Stomach (tissue), 9 donors: ENCODE measurements around the gene CELF2. TPM values are rescaled to one million over a fixed set of nuclear protein-coding genes. Genes with fewer than 3 reads are reported as not detected.
A peak's percentile ranks its signal among the peaks of the same experiment; 100 is the strongest.

Experiments used
- DNase-seq, 2 donors: peaks; one replicate each; pipeline versions ENCODE4 v3.0.0 to v3.0.0-alpha.2; 2013 to 2019
- H3K27ac ChIP-seq, 5 donors: fragments of 200-600 bp in 4 of 5; sonication (generic) in 4 of 5; one replicate each; pipeline ENCODE4 v1.5.1; 2013 to 2019; ENCODE audit warnings: mild to moderate bottlenecking in 1 of 5, moderate library complexity in 1 of 5
- H3K27me3 ChIP-seq, 3 donors: fragments of 200-600 bp; sonication (generic); one replicate each; pipeline ENCODE4 v1.5.1; 2017 to 2019; ENCODE audit warnings: mixed run types in 1 of 3
- H3K36me3 ChIP-seq, 4 donors: fragments of 200-600 bp; sonication (generic); 1 replicate in 3 of 4; 2 replicates in 1 of 4; pipeline ENCODE4 v1.5.1; 2016 to 2019
- H3K4me1 ChIP-seq, 4 donors: fragments of 200-600 bp; sonication (generic); one replicate each; pipeline ENCODE4 v1.5.1; 2016 to 2019
- H3K4me3 ChIP-seq, 4 donors: fragments of 200-600 bp; sonication (generic) in 3 of 4; one replicate each; pipeline ENCODE4 v1.5.1; 2016 to 2019; ENCODE audit warnings: mild to moderate bottlenecking in 1 of 4
- H3K9me3 ChIP-seq, 4 donors: fragments of 200-600 bp; sonication (generic); one replicate each; pipeline ENCODE4 v1.5.1; 2016 to 2019
- EP300 ChIP-seq: sonication (generic); formaldehyde crosslinking; IDR thresholded peaks from one replicate; pipeline ENCODE4 v1.6.1; 2017; ENCODE audit warnings: antibody characterized with exemption
- POLR2A ChIP-seq, 4 donors: fragments of 450-650 bp; IDR thresholded peaks; one replicate each; pipeline ENCODE4 v1.6.1; 2016; ENCODE audit warnings: antibody characterized with exemption in 4 of 4, control low read depth in 2 of 4, mild to moderate bottlenecking in 1 of 4, moderate library complexity in 1 of 4
- POLR2AphosphoS5 ChIP-seq, 3 donors: sonication (generic); formaldehyde crosslinking; IDR thresholded peaks; one replicate each; pipeline ENCODE4 v1.6.1; 2016; ENCODE audit warnings: antibody characterized with exemption in 3 of 3
- WGBS, 5 donors: extraction: QIAGEN DNeasy Blood & Tissue Kit in 3 of 5; methylation state at CpG; one replicate each; pipeline versions ENCODE4 v1.1.5 to v1.1.7; 2013 to 2018; 5-methylcytosine and 5-hydroxymethylcytosine counted together
- intact Hi-C: fragments of 100-400 bp; cut with DNase I; formaldehyde crosslinking; loops from one replicate; pipeline ENCODE4 v1.15.1; 2023; ENCODE audit warnings: low total_unique reads
- polyA plus RNA-seq, 3 donors: library from polyadenylated mRNA; stranded (reverse); fragments of 200-250 nt; gene quantifications; one replicate each; pipeline ENCODE4 v1.2.3, GENCODE V29; 2013
- total RNA-seq, 5 donors: library from RNA; depleted of rRNA; stranded (reverse); fragments of >200 nt; gene quantifications; one replicate each; pipeline versions ENCODE4 v1.1.0 to v1.2.3, GENCODE V29; 2014 to 2016
- TF ChIP-seq, protein P1 (sequence below), 7 experiments: fragments of 450-650 bp in 4 of 7; fragments of 200-600 bp in 3 of 7; sonication (generic) in 3 of 7; IDR thresholded peaks; one replicate each; pipeline ENCODE4 v1.5.1; 2016 to 2019; ENCODE audit warnings: antibody characterized with exemption in 7 of 7, control low read depth in 2 of 7, mild to moderate bottlenecking in 1 of 7
- donor health status: healthy with polysubstance abuse.
- donor health status: Bipolar disorder and iron deficiency.
- donor health status: healthy.

CELF2 gene
- total and polyA plus RNA-seq, 8 donors = 3.9 to 65.3 (median 36.1) TPM

DNA sequence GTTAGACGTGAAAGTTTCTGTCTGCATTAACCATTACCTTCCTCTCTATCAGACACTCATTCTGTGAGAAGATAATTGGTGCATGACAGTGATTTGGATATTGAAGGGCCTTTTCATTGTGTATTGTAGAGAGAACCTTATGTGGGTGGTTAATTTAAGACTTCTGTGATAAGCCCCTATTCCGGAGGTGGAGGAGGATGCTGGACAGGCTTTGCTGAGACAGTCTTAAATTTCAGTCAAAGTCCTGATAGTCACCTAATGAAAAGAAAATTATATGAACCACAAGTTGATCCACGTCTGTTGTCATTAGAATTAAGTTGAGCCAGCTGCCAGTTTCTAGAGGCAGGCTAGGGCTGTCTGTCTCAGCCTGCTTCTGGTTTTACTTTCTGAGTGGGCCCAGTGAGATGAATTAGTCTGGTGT, 62.9 kb downstream of the CELF2 start:
- intact Hi-C loops = no loop called here
- Histone ChIP-seq H3K9me3 (no peaks in the 10 kb centered on the region), H3K36me3 (no peaks in the 10 kb centered on the region), H3K27me3 (no peaks in the 10 kb centered on the region), H3K27ac (no peak overlapping the region), H3K4me3 (no peak overlapping the region), H3K4me1 (no peaks in the 10 kb centered on the region)
- WGBS, 5 donors = 71 to 78% (median 74%) methylated on average over 3 of the region's 3 CpGs
- TF ChIP-seq EP300 (no peak), POLR2AphosphoS5 (IDR thresholded peaks at IDR 0.05) (no peak), POLR2A (IDR thresholded peaks at IDR 0.05) (no peak)
- no peak for DNase-seq

DNA sequence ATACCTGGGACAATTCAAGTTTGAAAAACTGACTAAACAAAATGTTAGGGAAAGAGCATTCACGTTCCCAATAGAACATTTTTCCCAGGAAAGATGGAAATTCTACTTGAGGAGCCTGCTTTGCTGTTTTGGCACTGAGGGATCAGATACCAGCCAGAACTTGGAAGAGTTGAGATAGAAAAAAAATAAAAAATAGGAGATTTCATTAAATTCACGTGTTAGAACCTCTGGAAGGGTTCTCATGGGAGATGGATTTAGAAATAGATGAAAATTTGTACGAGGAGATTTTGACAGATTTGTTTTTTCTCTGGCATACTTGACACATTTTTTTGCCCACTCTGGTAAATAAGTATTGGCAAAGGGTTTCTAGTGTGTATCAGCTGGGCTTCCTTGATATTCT, 63.7 kb downstream of the CELF2 start:
- H3K9me3 ChIP-seq = no peaks in the 10 kb centered on the region
- DNase-seq = no peak
- no peaks in the 10 kb centered on the region for H3K36me3 ChIP-seq
- 35 to 58% (median 53%) methylated on average over 3 of the region's 3 CpGs for WGBS, 5 donors
- intact Hi-C loops = no loop called here
- no peak for TF ChIP-seq EP300
- TF ChIP-seq, protein P1, sequence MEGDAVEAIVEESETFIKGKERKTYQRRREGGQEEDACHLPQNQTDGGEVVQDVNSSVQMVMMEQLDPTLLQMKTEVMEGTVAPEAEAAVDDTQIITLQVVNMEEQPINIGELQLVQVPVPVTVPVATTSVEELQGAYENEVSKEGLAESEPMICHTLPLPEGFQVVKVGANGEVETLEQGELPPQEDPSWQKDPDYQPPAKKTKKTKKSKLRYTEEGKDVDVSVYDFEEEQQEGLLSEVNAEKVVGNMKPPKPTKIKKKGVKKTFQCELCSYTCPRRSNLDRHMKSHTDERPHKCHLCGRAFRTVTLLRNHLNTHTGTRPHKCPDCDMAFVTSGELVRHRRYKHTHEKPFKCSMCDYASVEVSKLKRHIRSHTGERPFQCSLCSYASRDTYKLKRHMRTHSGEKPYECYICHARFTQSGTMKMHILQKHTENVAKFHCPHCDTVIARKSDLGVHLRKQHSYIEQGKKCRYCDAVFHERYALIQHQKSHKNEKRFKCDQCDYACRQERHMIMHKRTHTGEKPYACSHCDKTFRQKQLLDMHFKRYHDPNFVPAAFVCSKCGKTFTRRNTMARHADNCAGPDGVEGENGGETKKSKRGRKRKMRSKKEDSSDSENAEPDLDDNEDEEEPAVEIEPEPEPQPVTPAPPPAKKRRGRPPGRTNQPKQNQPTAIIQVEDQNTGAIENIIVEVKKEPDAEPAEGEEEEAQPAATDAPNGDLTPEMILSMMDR (IDR thresholded peaks at IDR 0.05) = no peak
- TF ChIP-seq POLR2AphosphoS5 (IDR thresholded peaks at IDR 0.05) = no peak
- no peak for TF ChIP-seq POLR2A (IDR thresholded peaks at IDR 0.05)
- H3K4me3 ChIP-seq = no peak overlapping the region
- no peak overlapping the region for H3K27ac ChIP-seq
- no peaks in the 10 kb centered on the region for H3K27me3 ChIP-seq
- no peaks in the 10 kb centered on the region for H3K4me1 ChIP-seq

DNA sequence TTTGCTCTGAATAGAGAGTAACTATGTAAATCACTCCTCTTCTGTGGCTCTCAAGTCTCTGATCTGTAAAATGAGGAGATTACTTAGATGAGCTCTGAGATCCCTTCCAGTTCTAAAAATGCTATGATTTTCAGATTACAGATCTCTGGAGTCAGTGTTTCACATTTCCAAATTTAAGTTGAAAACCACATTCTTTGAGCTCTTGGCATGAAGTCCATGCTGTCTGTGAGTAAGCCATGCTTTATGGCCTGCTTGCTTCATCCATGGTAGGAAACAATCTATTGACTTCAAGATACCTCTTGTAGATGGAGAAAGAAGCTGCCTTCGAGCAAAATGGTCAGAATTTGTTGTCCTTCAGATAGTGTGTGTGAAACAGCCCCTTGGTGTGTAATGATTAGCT, 64.9 kb downstream of the CELF2 start:
- Histone ChIP-seq H3K4me3 (no peak overlapping the region), H3K27me3 (no peaks in the 10 kb centered on the region), H3K27ac (no peak overlapping the region), H3K4me1 (no peaks in the 10 kb centered on the region), H3K9me3 (no peaks in the 10 kb centered on the region), H3K36me3 (no peaks in the 10 kb centered on the region)
- no peak for DNase-seq
- intact Hi-C loops = no loop called here
- 0 to 45% (median 10%) methylated on average over 1 of the region's 1 CpG for WGBS, 5 donors
- TF ChIP-seq POLR2AphosphoS5 (IDR thresholded peaks at IDR 0.05) = no peak
- TF ChIP-seq, protein P1 (IDR thresholded peaks at IDR 0.05) = no peak
- no peak for TF ChIP-seq EP300
- TF ChIP-seq POLR2A (IDR thresholded peaks at IDR 0.05) = no peak

DNA sequence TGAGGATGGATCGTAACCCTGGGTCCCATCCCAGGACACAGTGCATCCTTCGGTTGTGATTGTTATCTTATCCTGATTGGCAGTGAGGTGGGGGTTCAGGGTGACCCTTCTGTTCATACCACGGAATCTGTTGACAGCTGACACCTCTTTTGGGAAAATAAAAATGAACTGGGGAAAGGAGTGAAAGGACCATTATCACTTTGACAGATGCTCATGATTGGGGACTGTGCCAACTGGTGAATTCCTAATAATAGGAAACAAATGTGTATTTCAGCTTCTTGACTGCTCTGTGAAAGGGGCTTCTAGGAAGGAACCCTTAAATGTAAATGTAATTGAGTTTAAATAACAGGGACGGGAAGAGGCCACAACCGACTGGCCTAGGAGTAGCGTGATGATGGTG, 65.4 kb downstream of the CELF2 start:
- no peaks in the 10 kb centered on the region for H3K4me1 ChIP-seq
- no peak for DNase-seq
- TF ChIP-seq POLR2A (IDR thresholded peaks at IDR 0.05) (no peak), EP300 (no peak)
- 85 to 93% (median 89%) methylated on average over 6 of the region's 6 CpGs for WGBS, 5 donors
- H3K4me3 ChIP-seq = no peak overlapping the region
- H3K36me3 ChIP-seq = no peaks in the 10 kb centered on the region
- H3K27ac ChIP-seq = no peak overlapping the region
- intact Hi-C loops = no loop called here
- no peaks in the 10 kb centered on the region for H3K9me3 ChIP-seq
- H3K27me3 ChIP-seq = no peaks in the 10 kb centered on the region

DNA sequence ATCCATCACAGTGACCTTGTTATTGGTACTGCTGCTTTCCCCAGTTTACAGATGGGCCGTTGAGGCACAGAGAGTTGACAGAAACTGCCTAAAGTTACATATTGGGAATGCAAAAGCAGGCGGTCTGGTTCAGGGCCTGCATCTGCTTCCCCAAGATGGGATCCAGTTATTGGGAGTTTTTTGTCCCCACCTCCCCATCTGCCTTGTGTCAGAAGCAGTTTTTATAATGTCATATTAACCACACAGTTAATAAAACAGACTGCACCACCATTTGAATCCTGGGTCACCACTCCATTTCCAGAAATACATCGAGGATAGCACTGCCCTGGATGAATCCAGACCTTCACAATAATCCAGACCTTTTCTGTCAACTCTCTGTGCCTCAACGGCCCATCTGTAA, 67.9 kb downstream of the CELF2 start:
- no peak overlapping the region for H3K4me3 ChIP-seq
- no peak for DNase-seq
- TF ChIP-seq POLR2A (IDR thresholded peaks at IDR 0.05) (no peak), EP300 (no peak), POLR2AphosphoS5 (IDR thresholded peaks at IDR 0.05) (no peak)
- TF ChIP-seq, protein P1 (IDR thresholded peaks at IDR 0.05) = no peak
- intact Hi-C loops = no loop called here
- H3K36me3 ChIP-seq = no peaks in the 10 kb centered on the region
- H3K9me3 ChIP-seq = no peaks in the 10 kb centered on the region
- H3K27me3 ChIP-seq = no peaks in the 10 kb centered on the region
- H3K4me1 ChIP-seq = no peaks in the 10 kb centered on the region
- H3K27ac ChIP-seq = peak overlapping the region in 1 of 5 donors; percentile 16
- WGBS, 5 donors = 63 to 82% (median 72%) methylated on average over 4 of the region's 4 CpGs
